HEK293 (cell line): Measurements from ENCODE around the gene TMEM88.
"Not testable (repeated sequence)": the region's sequence is repeated elsewhere in the genome, so short reads cannot be mapped to it uniquely, and the experiment has no call there.

Experiments used
- REST ChIP-seq: fragments of 450-650 bp; formaldehyde crosslinking; IDR thresholded peaks from 2 replicates; pipeline ENCODE4 v1.5.1; 2016; ENCODE audit warnings: missing biosample characterization, missing genetic modification characterization
- SETDB1 ChIP-seq: IDR thresholded peaks from one replicate; pipeline ENCODE4 v1.6.1; 2017; ENCODE audit warnings: mild to moderate bottlenecking, low read length, moderate library complexity, mixed read lengths; ENCODE audit not compliant: insufficient read length
- ZNF155 ChIP-seq: fragments of 450-650 bp; formaldehyde crosslinking; IDR thresholded peaks from 2 replicates; pipeline ENCODE4 v1.5.1; 2016; ENCODE audit warnings: missing biosample characterization, missing genetic modification characterization
- ZNF157 ChIP-seq: fragments of 450-650 bp; formaldehyde crosslinking; IDR thresholded peaks from 2 replicates; pipeline ENCODE4 v1.5.1; 2016; ENCODE audit warnings: missing biosample characterization, missing genetic modification characterization
- ZNF174 ChIP-seq: fragments of 450-650 bp; formaldehyde crosslinking; IDR thresholded peaks from 2 replicates; pipeline ENCODE4 v1.5.0; 2017; ENCODE audit warnings: missing biosample characterization, mild to moderate bottlenecking, missing genetic modification characterization
- ZNF24 ChIP-seq: fragments of 450-650 bp; formaldehyde crosslinking; IDR thresholded peaks from 2 replicates; pipeline ENCODE4 v1.5.1; 2016; ENCODE audit warnings: missing biosample characterization, missing genetic modification characterization
- TF ChIP-seq, protein P1 (sequence below): fragments of 450-650 bp; formaldehyde crosslinking; IDR thresholded peaks from 2 replicates; pipeline ENCODE4 v1.5.1; 2016; ENCODE audit warnings: missing biosample characterization, missing genetic modification characterization
- TF ChIP-seq, protein P2 (sequence below): fragments of 450-650 bp; formaldehyde crosslinking; IDR thresholded peaks from 2 replicates; pipeline ENCODE4 v1.5.1; 2016; ENCODE audit warnings: missing biosample characterization, missing genetic modification characterization, low read depth

GRCh38 chr17:7864384-7864783 lies 9.5 kb downstream of the TMEM88 start:
- TF ChIP-seq SETDB1; ZNF155 (tag by site-specific recombination); ZNF24 (tag by site-specific recombination); REST (tag by site-specific recombination); ZNF174; ZNF157: not testable (repeated sequence)
- TF ChIP-seq, protein P1, sequence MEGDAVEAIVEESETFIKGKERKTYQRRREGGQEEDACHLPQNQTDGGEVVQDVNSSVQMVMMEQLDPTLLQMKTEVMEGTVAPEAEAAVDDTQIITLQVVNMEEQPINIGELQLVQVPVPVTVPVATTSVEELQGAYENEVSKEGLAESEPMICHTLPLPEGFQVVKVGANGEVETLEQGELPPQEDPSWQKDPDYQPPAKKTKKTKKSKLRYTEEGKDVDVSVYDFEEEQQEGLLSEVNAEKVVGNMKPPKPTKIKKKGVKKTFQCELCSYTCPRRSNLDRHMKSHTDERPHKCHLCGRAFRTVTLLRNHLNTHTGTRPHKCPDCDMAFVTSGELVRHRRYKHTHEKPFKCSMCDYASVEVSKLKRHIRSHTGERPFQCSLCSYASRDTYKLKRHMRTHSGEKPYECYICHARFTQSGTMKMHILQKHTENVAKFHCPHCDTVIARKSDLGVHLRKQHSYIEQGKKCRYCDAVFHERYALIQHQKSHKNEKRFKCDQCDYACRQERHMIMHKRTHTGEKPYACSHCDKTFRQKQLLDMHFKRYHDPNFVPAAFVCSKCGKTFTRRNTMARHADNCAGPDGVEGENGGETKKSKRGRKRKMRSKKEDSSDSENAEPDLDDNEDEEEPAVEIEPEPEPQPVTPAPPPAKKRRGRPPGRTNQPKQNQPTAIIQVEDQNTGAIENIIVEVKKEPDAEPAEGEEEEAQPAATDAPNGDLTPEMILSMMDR (tag by site-specific recombination), result not testable (repeated sequence)
- TF ChIP-seq, protein P2, sequence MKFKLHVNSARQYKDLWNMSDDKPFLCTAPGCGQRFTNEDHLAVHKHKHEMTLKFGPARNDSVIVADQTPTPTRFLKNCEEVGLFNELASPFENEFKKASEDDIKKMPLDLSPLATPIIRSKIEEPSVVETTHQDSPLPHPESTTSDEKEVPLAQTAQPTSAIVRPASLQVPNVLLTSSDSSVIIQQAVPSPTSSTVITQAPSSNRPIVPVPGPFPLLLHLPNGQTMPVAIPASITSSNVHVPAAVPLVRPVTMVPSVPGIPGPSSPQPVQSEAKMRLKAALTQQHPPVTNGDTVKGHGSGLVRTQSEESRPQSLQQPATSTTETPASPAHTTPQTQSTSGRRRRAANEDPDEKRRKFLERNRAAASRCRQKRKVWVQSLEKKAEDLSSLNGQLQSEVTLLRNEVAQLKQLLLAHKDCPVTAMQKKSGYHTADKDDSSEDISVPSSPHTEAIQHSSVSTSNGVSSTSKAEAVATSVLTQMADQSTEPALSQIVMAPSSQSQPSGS, result not testable (repeated sequence)
